ENCODE measurements around the gene HYLS1.

HYLS1 gene

GRCh38 chr11:125934473-125934872 lies 47.0 kb downstream of the HYLS1 start:
- no peak for DNase-seq

GRCh38 chr11:125935056-125935455 lies 47.6 kb downstream of the HYLS1 start:
- no peak for DNase-seq

- DNase-seq: no peak
Measured at GRCh38 chr11:125935618-125936199, 48.2 kb downstream of the HYLS1 start.

- DNase-seq: no peak
Measured at GRCh38 chr11:125938418-125938817, 51.0 kb downstream of the HYLS1 start.

- no peak for DNase-seq
Measured at GRCh38 chr11:125939081-125939521, 51.6 kb downstream of the HYLS1 start.

- no peak for DNase-seq
Measured at GRCh38 chr11:125940145-125940544, 52.7 kb downstream of the HYLS1 start.

GRCh38 chr11:125941267-125941618 lies 53.8 kb downstream of the HYLS1 start:
- no peak for DNase-seq

GRCh38 chr11:125941619-125942611 lies 54.4 kb downstream of the HYLS1 start:
- peak; percentile 27 for DNase-seq

GRCh38 chr11:125942771-125943428 lies 55.4 kb downstream of the HYLS1 start:
- DNase-seq: no peak

- no peak for DNase-seq
Measured at GRCh38 chr11:125943661-125944349, 56.3 kb downstream of the HYLS1 start.

- no peak for DNase-seq
Measured at GRCh38 chr11:125944350-125945010, 57.0 kb downstream of the HYLS1 start.

- no peak for DNase-seq
Measured at GRCh38 chr11:125945011-125945796, 57.7 kb downstream of the HYLS1 start.

GRCh38 chr11:125945797-125946520 lies 58.5 kb downstream of the HYLS1 start, which contains the start of gene VSIG10L2:
TSS of gene VSIG10L2 (plus strand) at chr11:125946044. CDS start at chr11:125946056, 12 bp downstream.
- DNase-seq: no peak

- DNase-seq: no peak
Measured at GRCh38 chr11:125946712-125947418, 59.4 kb downstream of the HYLS1 start.

- DNase-seq: no peak
Measured at GRCh38 chr11:125947419-125948277, 60.2 kb downstream of the HYLS1 start.

GRCh38 chr11:125948278-125949051 lies 61.0 kb downstream of the HYLS1 start:
- no peak for DNase-seq

- no peak for DNase-seq
Measured at GRCh38 chr11:125949271-125950177, 62.1 kb downstream of the HYLS1 start.
